NOMO-1 treated with dmso at 0.1 percent for 144 hours (cell line): ENCODE data around the gene SNX19.

ENCODE experiments used
- DNase-seq: peaks from one replicate; lab custom pipeline; 2025; ENCODE audit not compliant: unreplicated experiment; lab: John Stamatoyannopoulos, UW

Gene SNX19

DNA sequence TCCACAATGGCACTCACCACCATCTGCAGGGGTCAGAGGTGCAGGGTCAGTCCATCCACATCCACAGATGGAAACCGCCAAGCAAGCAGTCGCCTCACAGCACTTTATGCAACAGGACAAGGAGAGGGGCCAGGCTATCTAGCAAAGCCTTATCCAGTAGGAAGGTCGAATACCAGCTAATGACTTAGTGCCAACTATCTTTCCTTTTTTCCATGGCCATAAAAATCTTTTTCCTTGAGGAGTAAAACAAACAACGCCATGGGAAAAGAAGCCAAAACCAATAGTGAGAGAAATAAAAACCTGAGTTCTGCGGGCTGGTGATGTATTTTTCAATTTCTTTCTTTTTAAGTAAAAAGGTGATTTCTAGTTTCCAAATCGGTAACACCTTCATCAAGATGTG lies 8.2 kb downstream of the SNX19 start:
- no peak for DNase-seq

DNA sequence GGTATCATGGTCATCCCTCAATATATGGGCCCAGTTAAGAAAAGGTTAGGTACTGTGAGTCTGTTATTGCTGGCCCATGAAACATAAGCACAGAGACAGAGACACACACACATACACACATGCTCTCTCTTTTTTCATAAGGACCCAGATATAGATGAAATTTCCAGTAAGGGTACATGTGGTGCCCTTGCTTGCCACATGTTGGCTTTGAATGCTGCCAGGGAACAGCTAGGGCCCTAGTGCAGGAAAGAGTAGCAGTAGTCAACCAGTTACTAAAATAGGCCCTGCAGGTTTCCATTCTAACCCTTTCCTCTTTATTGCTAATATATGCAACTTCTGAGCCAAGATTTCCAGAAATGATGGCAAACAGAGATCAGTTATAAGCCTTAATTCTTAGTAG lies 9.1 kb downstream of the SNX19 start:
- DNase-seq: no peak

DNA sequence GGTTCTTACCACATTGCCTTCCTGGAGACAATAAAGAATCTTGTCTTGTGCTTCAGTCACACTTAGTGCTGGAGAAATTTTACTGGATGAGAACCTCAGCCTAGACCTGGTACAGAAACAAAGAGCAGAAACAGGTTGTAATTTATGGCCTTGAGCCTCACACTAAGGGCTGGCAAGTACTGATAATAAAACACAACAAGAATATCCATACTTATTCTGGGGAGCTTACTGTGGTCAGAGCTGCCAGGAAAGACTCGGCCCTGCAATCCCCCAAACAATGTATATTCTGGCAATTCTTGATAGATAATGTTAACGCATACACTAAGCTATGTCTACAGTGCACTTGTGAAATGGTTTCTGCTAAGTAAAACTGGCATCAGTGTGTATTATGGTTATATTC lies 9.7 kb downstream of the SNX19 start:
- no peak for DNase-seq

DNA sequence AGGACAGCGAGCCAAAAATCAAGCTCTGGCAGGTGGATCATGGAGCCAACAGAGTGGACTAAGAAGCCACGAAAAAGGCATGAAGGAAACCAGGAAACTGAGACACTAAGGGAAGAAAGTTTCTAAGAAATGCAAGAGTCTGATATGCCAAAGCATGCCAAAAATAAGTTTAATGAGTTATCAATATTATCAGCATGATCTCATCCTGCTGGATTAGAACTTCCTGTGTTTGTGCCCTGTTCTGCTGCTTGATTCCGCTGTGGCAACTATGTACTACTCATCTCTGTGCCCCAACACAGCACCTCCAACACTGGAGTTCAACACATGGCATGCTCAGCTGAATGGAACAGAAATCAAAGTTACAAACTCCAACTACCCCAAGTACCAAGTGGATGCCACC lies 10.8 kb downstream of the SNX19 start:
- DNase-seq: no peak

DNA sequence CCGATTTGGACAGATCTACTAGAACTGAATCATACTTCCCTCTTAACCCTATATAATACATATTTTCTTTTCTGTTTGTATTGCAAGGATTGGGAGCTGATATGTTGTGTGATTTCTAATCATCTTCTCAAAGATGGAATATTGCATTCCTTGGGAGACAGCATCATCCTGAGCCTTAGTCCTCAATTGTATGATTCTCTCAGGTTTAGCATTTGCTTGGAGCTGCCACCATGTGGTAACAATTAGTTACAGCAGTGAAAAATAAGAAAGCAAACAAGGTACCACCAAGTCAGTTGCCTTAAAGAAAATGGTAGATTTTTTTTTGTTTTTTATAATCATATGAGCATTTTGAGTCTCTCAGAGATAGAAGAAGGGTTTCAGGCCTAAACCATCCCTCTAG lies 11.9 kb downstream of the SNX19 start:
- DNase-seq: no peak

DNA sequence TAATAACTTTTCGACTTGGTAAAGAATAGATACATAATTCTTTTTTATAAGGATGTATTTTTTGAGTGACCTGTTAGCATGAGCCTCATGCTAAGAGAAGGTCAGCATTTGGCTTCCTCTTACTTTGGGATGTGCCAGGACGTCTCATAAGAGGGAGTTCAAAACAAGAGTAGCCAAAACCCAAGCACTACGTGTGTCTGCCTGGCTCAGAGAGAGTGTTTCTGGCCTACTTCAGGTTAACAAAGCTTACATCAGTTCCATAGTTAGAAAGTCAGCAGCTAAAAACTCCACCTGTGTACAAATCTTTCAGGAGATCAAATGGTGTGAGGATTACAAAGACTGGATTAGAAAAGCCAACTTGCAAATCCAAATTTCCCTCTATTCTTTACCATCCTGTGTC lies 13.9 kb downstream of the SNX19 start:
- no peak for DNase-seq

DNA sequence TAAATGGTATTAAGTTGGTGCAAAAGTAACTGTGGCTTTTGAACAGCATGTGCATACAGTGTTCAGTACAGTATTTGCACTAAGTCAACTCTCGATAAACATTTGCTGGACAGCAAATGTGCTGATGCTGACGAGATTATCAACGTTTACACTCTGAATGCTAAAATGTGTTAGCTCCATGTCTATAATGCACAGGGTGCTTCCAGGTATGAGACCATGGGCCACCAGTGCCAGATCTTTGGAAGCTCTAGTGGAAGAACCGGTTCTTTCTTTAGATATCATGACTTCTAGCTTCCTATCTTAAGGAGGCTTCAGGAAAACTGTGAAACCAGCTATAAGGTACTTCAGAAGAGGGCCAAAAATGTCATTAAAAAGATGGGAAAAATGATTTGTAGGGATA lies 17.2 kb downstream of the SNX19 start:
- no peak for DNase-seq

DNA sequence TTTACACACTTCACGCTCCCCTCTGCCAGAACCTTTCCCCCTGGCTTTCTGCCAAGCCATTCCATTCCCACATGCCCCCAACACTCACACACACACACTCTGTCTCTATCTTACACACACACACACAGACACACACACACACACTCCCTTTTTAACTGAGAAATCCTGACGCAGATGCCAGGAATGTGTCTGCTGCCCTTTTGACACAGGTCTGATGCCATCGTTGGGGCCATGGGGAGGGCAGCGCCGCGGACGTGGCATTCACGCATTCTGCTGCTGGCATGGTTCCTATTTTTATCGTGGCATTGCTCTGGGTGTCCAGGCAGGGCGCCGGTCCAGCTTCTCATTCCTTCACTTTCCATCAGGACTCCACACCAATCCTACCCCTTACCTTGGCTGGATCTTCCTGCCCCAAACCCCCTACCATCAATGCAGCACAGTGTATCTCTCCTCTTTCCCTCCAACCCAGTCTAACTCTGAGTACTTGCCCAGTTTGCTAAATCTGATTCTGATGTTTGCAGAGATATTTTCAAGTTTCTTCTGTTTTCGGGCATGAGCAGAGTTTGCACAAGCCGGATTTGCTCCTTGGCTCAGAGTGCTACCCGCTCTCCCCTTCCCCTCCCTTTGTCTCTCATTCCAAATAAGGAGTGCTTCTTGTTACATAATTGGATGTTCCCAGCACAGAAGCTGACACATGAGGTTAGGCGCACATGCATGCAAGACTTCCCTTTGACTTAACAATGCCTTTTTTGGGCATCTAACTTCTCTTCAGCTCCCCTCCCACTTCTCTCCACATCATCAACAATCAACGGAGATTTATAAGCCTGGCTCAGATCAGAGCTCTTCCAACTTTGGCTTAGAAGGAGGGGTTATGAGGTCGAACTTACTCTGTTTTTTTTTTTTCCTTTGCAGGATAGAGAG lies 18.8 kb downstream of the SNX19 start:
- no peak for DNase-seq

GRCh38 chr11:130894322-130895025 lies 21.8 kb downstream of the SNX19 start:
- no peak for DNase-seq

DNA sequence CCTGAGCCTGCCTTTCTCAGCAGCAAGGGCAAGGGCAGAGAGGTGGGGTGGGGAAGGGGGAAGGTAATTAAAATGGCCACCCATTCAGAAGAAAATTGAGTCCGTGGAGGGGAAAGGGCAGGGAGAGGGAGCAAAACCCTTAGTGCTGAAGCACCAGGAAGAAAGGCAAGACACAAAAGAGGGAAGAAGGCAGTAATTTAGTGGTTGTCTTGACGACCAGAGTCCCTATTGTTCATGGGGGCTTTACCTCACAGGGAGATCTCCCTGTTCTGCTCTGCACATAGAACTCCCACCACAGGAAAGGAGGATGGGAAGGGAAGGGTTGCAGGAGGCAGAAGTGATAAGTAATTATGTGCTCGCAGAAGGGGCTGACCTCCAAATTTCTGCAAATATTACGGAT lies 23.4 kb downstream of the SNX19 start:
- no peak for DNase-seq

DNA sequence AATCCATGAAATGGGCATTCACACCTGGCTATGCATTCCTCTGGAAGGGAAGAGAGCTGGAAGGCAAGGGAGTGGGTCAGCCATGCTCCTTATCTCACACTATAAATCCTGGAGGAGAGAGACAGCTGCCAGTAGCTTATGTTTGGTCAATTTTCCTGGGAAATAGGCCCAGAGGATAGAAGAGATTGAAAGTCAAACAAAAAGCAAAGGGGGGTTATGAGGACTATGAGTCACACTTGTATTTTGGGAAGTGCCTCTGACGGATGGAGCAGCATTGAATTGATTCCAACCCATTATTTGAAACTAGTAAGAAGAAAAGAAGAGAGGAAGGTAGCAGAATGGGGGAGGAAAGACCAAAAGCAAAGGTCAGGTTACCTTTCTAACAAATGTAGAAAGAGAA lies 25.0 kb downstream of the SNX19 start:
- no peak for DNase-seq

GRCh38 chr11:130890039-130890745 lies 26.1 kb downstream of the SNX19 start:
- DNase-seq: no peak

GRCh38 chr11:130888790-130889189 lies 27.5 kb downstream of the SNX19 start:
- no peak for DNase-seq

- DNase-seq: no peak
These were observed 29.6 kb downstream of the SNX19 start for GRCh38 chr11:130886704-130887103.

DNA sequence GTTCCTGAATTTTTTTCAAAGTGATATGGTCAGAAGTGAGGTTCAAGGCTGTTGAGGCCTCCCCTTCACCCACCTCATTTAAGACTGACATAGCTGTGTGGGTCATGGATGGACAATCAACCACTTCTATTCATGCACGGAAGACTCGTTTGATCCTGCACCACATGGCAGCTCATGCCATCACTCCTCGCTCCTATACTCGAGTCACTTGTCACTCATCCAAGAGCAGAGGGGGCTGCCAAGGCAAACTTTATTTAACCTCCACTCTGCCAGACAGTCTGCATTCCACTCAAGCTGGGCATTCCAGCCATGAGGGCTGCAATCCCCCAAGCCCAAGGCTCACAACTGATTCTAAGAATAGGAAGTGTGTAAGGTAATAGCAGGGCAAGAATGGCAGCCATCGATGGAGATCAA lies 34.1 kb downstream of the SNX19 start:
- DNase-seq: no peak

GRCh38 chr11:130881475-130882137 lies 34.7 kb downstream of the SNX19 start:
- no peak for DNase-seq

- no peak for DNase-seq
These were observed 36.4 kb downstream of the SNX19 start for GRCh38 chr11:130879836-130880235.

GRCh38 chr11:130876931-130877915 lies 39.1 kb downstream of the SNX19 start:
- DNase-seq: no peak

DNA sequence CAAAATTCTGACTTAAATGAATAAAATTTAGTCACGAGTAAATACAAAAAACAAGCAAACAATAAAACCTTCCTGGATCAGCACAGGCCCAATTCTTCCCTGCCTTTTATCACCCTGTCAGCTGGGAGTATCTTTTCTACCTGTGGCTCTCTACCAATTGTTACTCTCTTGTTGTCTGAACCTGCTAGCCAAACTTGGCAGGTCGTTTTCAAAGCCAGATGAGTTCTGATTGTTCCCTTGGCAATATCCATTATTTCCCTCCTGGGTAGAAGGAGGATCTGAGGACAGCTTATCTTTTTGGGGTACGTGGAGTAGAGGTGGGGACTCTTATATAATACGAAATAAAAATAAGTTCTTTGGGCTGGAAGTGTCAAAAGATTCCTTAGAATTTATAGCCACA lies 40.2 kb downstream of the SNX19 start:
- DNase-seq: no peak

DNA sequence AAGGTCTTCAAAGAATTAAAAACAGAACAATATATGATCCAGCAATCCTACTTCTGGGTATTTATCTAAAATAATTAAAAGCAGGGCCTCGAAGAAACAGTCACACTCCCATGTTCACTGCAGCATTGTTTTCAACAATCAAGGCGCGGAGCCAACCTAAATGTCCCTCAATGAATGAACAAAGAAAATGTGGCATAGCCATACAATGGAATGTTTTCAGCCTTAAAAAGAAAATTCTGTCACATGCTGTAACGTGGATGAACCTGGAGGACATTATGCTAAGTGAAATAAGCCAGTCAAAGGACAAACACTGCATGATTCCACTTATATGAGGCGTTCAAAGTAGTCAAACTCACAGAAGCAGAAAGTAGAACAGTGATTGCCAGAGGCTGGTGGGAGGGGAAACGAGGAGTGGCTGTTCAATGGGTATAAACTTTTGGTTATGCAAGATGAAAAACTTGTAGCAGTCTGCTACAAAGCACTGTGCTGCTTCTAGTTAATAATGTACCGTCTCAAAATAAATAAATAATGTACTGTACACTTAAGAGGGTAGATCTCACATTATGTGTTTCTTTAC lies 41.2 kb downstream of the SNX19 start:
- no peak for DNase-seq
